Neural cell (in vitro differentiated cells): ENCODE data around the gene SLAMF7. TPM values are rescaled to one million over a fixed set of nuclear protein-coding genes. Genes with fewer than 3 reads are reported as not detected.

ENCODE experiments used
- H2AFZ ChIP-seq: fragments of 200-600, 300-800 bp; sonication (generic), shearing (Covaris generic); 2 replicates; pipeline ENCODE4 v1.6.0; 2014; ENCODE audit warnings: low read depth, mild to moderate bottlenecking, antibody characterized with exemption, low read length, moderate library complexity
- H3F3A ChIP-seq: fragments of 200-600 bp; shearing (Covaris generic); 2 replicates; pipeline ENCODE4 v1.6.1; 2016; ENCODE audit warnings: mild to moderate bottlenecking, moderate library complexity, mixed read lengths, antibody characterized with exemption, low read length; ENCODE audit not compliant: insufficient read depth, poor library complexity, severe bottlenecking
- H3K27ac ChIP-seq: fragments of 200-600, 300-800 bp; sonication (generic), shearing (Covaris generic); 2 replicates; pipeline ENCODE4 v1.5.1; 2014; ENCODE audit warnings: mild to moderate bottlenecking, low read length, moderate library complexity
- H3K27me3 ChIP-seq: fragments of 300-800, 200-600 bp; sonication (generic), shearing (Covaris generic); 2 replicates; pipeline ENCODE4 v1.6.0; 2014; ENCODE audit warnings: mild to moderate bottlenecking, low read depth, low read length, moderate library complexity; ENCODE audit not compliant: insufficient read depth
- H3K36me3 ChIP-seq: fragments of 300-800, 200-600 bp; sonication (generic), shearing (Covaris generic); 2 replicates; pipeline ENCODE4 v1.5.1; 2014; ENCODE audit warnings: mild to moderate bottlenecking, antibody characterized with exemption, low read length, moderate library complexity; ENCODE audit not compliant: insufficient read depth
- H3K4me2 ChIP-seq: fragments of 300-800, 200-600 bp; sonication (generic), shearing (Covaris generic); 2 replicates; pipeline ENCODE4 v1.6.0; 2014; ENCODE audit warnings: mild to moderate bottlenecking, low read length
- H3K4me3 ChIP-seq: fragments of 300-800, 200-600 bp; sonication (generic), shearing (Covaris generic); 2 replicates; pipeline ENCODE4 v1.5.1; 2014; ENCODE audit warnings: mild to moderate bottlenecking, low read length, moderate library complexity
- H3K79me2 ChIP-seq: fragments of 200-600 bp; shearing (Covaris generic); replicated peaks from 2 replicates; pipeline ENCODE4 v1.6.0; 2014; ENCODE audit warnings: mild to moderate bottlenecking, low read length, moderate library complexity; ENCODE audit not compliant: insufficient read depth
- H3K9ac ChIP-seq: fragments of 300-800, 200-600 bp; sonication (generic), shearing (Covaris generic); 2 replicates; pipeline ENCODE4 v1.6.1; 2016; ENCODE audit warnings: mild to moderate bottlenecking, low read length, mixed read lengths
- H3K9me2 ChIP-seq: fragments of 200-600 bp; shearing (Covaris generic); 2 replicates; pipeline ENCODE4 v1.6.1; 2016; ENCODE audit warnings: mild to moderate bottlenecking, low read length, mixed read lengths; ENCODE audit not compliant: insufficient read depth
- H3K9me3 ChIP-seq: fragments of 200-600, 300-800 bp; sonication (generic), shearing (Covaris generic); 2 replicates; pipeline ENCODE4 v1.6.1; 2016; ENCODE audit warnings: mild to moderate bottlenecking, mixed run types, low read length, moderate library complexity, mixed read lengths
- H4K20me1 ChIP-seq: fragments of 200-600 bp; shearing (Covaris generic); 2 replicates; pipeline ENCODE4 v1.6.1; 2016; ENCODE audit warnings: mild to moderate bottlenecking, mixed run types; ENCODE audit not compliant: insufficient read depth
- CTCF ChIP-seq: fragments of 450-650 bp; IDR thresholded peaks from 2 replicates; pipeline ENCODE4 v1.5.1; 2014; ENCODE audit warnings: antibody characterized with exemption, mild to moderate bottlenecking, moderate library complexity; ENCODE audit not compliant: poor library complexity, severe bottlenecking
- EP300 ChIP-seq: fragments of 450-650 bp; conservative IDR thresholded peaks from 2 replicates; pipeline ENCODE4 v1.6.1; 2014; ENCODE audit warnings: antibody characterized with exemption, mild to moderate bottlenecking, moderate library complexity; ENCODE audit not compliant: poor library complexity, severe bottlenecking
- EZH2 ChIP-seq: fragments of 200-600, 300-800 bp; shearing (Covaris generic), sonication (generic); IDR thresholded peaks from 2 replicates; pipeline ENCODE4 v1.6.1; 2014; ENCODE audit warnings: antibody characterized with exemption, low read length, borderline replicate concordance, mild to moderate bottlenecking; ENCODE audit not compliant: insufficient read depth, poor library complexity, severe bottlenecking
- MXI1 ChIP-seq: fragments of 450-650 bp; conservative IDR thresholded peaks from 2 replicates; pipeline ENCODE4 v1.6.1; 2014; ENCODE audit warnings: antibody characterized with exemption, mild to moderate bottlenecking; ENCODE audit not compliant: poor library complexity, severe bottlenecking
- POLR2AphosphoS5 ChIP-seq: IDR thresholded peaks from 2 replicates; pipeline ENCODE4 v1.6.1; 2012
- RAD21 ChIP-seq: fragments of 450-650 bp; conservative IDR thresholded peaks from 2 replicates; pipeline ENCODE4 v1.6.1; 2014; ENCODE audit warnings: antibody characterized with exemption, mild to moderate bottlenecking, moderate library complexity
- SMC3 ChIP-seq: fragments of 450-650 bp; conservative IDR thresholded peaks from 2 replicates; pipeline ENCODE4 v1.6.1; 2014; ENCODE audit warnings: antibody characterized with exemption, mild to moderate bottlenecking, moderate library complexity; ENCODE audit not compliant: poor library complexity
- TAF1 ChIP-seq: IDR thresholded peaks from 2 replicates; pipeline ENCODE4 v1.6.1; 2012; ENCODE audit warnings: low read depth
- polyA plus RNA-seq: library from polyadenylated mRNA; depleted of rRNA; stranded (reverse); fragments of >200 nt; gene quantifications from 2 replicates; pipeline ENCODE4 v1.2.3, GENCODE V29; 2014
- TF ChIP-seq, protein P1 (sequence below): IDR thresholded peaks from 2 replicates; pipeline ENCODE4 v1.6.1; 2012; ENCODE audit warnings: borderline replicate concordance

The SLAMF7 gene
- polyA plus RNA-seq, 1 donor from 2014 or later: not detected

GRCh38 chr1:160710517-160711252, 28.4 kb upstream of the SLAMF7 start:
- Histone ChIP-seq H3K4me2 (no peak overlapping the region), H3K9me2 (no peaks in the 10 kb centered on the region), H2AFZ (no peak overlapping the region), H3K79me2 (no peaks in the 10 kb centered on the region), H3K36me3 (no peaks in the 10 kb centered on the region), H4K20me1 (no peaks in the 10 kb centered on the region), H3K9me3 (no peaks in the 10 kb centered on the region), H3K9ac (no peak overlapping the region), H3K27ac (no peak overlapping the region), H3K27me3 (no peaks in the 10 kb centered on the region), H3K4me3 (no peak overlapping the region), H3F3A (no peaks in the 10 kb centered on the region)
- TF ChIP-seq EP300 (no peak), POLR2AphosphoS5 (no peak), CTCF (no peak), TAF1 (no peak), SMC3 (no peak), EZH2 (no peak), RAD21 (no peak), MXI1 (no peak)
- TF ChIP-seq, protein P1, sequence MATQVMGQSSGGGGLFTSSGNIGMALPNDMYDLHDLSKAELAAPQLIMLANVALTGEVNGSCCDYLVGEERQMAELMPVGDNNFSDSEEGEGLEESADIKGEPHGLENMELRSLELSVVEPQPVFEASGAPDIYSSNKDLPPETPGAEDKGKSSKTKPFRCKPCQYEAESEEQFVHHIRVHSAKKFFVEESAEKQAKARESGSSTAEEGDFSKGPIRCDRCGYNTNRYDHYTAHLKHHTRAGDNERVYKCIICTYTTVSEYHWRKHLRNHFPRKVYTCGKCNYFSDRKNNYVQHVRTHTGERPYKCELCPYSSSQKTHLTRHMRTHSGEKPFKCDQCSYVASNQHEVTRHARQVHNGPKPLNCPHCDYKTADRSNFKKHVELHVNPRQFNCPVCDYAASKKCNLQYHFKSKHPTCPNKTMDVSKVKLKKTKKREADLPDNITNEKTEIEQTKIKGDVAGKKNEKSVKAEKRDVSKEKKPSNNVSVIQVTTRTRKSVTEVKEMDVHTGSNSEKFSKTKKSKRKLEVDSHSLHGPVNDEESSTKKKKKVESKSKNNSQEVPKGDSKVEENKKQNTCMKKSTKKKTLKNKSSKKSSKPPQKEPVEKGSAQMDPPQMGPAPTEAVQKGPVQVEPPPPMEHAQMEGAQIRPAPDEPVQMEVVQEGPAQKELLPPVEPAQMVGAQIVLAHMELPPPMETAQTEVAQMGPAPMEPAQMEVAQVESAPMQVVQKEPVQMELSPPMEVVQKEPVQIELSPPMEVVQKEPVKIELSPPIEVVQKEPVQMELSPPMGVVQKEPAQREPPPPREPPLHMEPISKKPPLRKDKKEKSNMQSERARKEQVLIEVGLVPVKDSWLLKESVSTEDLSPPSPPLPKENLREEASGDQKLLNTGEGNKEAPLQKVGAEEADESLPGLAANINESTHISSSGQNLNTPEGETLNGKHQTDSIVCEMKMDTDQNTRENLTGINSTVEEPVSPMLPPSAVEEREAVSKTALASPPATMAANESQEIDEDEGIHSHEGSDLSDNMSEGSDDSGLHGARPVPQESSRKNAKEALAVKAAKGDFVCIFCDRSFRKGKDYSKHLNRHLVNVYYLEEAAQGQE: no peak

DNA sequence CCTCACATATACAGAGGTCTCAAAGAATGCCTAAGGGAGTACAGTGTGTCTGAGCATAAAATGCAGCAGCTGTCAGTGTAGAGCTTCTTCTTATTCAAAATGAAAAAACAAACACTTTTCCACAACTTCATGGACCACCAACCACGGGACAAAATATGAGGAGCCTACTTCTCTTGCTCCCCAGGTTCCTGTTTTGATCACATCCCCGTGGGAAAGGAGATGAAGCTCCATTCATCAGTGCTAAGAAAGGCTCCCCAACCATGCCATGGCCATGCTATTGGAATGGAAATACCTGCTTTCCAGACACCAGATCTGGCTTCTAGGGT, 27.8 kb upstream of the SLAMF7 start:
- no peak overlapping the region for H3K4me2 ChIP-seq
- H3K4me3 ChIP-seq: no peak overlapping the region
- H4K20me1 ChIP-seq: no peaks in the 10 kb centered on the region
- no peaks in the 10 kb centered on the region for H3K27me3 ChIP-seq
- H3K9ac ChIP-seq: no peak overlapping the region
- H3F3A ChIP-seq: no peaks in the 10 kb centered on the region
- TF ChIP-seq TAF1 (no peak), CTCF (no peak), MXI1 (no peak), EP300 (no peak), POLR2AphosphoS5 (no peak), EZH2 (no peak), SMC3 (no peak), RAD21 (no peak)
- TF ChIP-seq, protein P1: no peak
- H3K9me3 ChIP-seq: no peaks in the 10 kb centered on the region
- no peaks in the 10 kb centered on the region for H3K9me2 ChIP-seq
- H3K36me3 ChIP-seq: no peaks in the 10 kb centered on the region
- no peaks in the 10 kb centered on the region for H3K79me2 ChIP-seq
- no peak overlapping the region for H2AFZ ChIP-seq
- H3K27ac ChIP-seq: no peak overlapping the region
